Left lung (tissue), 10 donors: ENCODE measurements around the gene LGALS4. TPM values are rescaled to one million over a fixed set of nuclear protein-coding genes. Genes with fewer than 3 reads are reported as not detected.
"Not testable (repeated sequence)": the region's sequence is repeated elsewhere in the genome, so short reads cannot be mapped to it uniquely, and the experiment has no call there.

ENCODE experiments used
- ATAC-seq: fragments of 200-7000 bp; cut with Tn5 transposase; one replicate; pipeline ENCODE4 v1.9.1; 2020; ENCODE audit warnings: moderate library complexity
- DNase-seq, 4 donors: peaks; one replicate each; pipeline ENCODE4 v3.0.0-alpha.2; 2013 to 2020
- H3K27ac ChIP-seq, 2 donors: fragments of 200-600 bp; sonication (generic) in 1 of 2; one replicate each; pipeline versions ENCODE4 v1.5.0 to v1.8.0; 2020 to 2021
- H3K27me3 ChIP-seq, 2 donors: fragments of 200-600 bp; sonication (generic) in 1 of 2; one replicate each; pipeline versions ENCODE4 v1.5.0 to v1.8.0; 2020 to 2021
- H3K36me3 ChIP-seq, 2 donors: fragments of 200-600 bp; sonication (generic) in 1 of 2; one replicate each; pipeline versions ENCODE4 v1.5.0 to v1.8.0; 2020 to 2021
- H3K4me1 ChIP-seq, 2 donors: fragments of 200-600 bp; one replicate each; pipeline ENCODE4 v1.8.0; 2021
- H3K4me3 ChIP-seq, 2 donors: fragments of 200-600 bp; sonication (generic) in 1 of 2; one replicate each; pipeline versions ENCODE4 v1.5.0 to v1.8.0; 2020 to 2021; ENCODE audit warnings: mild to moderate bottlenecking in 1 of 2
- H3K9me3 ChIP-seq, 2 donors: fragments of 200-600 bp; sonication (generic) in 1 of 2; one replicate each; pipeline versions ENCODE4 v1.5.0 to v1.8.0; 2020 to 2021
- CTCF ChIP-seq, 2 donors: fragments of 200-600 bp; sonication (generic) in 1 of 2; IDR thresholded peaks; one replicate each; pipeline versions ENCODE4 v1.5.0 to v1.8.0; 2021; ENCODE audit warnings: antibody characterized with exemption in 2 of 2
- intact Hi-C, 2 donors: fragments of 100-400 bp; cut with DNase I; formaldehyde crosslinking; loops; one replicate each; pipeline versions ENCODE4 v1.11.2 to v1.14.2; 2022
- polyA plus RNA-seq, 6 donors: library from polyadenylated mRNA; unstranded; fragments of 120-200 nt; gene quantifications; one replicate each; pipeline ENCODE4 v1.2.1, GENCODE V29; 2013; ENCODE audit not compliant: insufficient read length in 6 of 6
- total RNA-seq, 2 donors: library from RNA; stranded (reverse); fragmentation: NEBNext Ultra II Directional; extraction: Animal tissue kit (Norgen Biotek cat#: 25700); gene quantifications; one replicate each; pipeline ENCODE4 v1.2.1, GENCODE V29; 2021
- donor health status: DM: no; HTN: yes; CAD: no.
- donor health status: DM: no; HTN: no; CAD: no.

The LGALS4 gene
- total and polyA plus RNA-seq, 8 donors: 0.64 to 3.4 (median 1.8) TPM

- Histone ChIP-seq H3K36me3 (peaks cover 0 to 8% of the 10 kb centered on the region in 2 donors), H3K4me3 (no peak overlapping the region), H3K27ac (peak overlapping the region in 1 of 2 donors; percentile 34), H3K27me3 (no peaks in the 10 kb centered on the region), H3K9me3 (no peaks in the 10 kb centered on the region), H3K4me1 (no peaks in the 10 kb centered on the region)
- ATAC-seq: no peak
- no peak for TF ChIP-seq CTCF (IDR thresholded peaks at IDR 0.05)
- intact Hi-C loops: no loop called here
- DNase-seq: no peak
Observed at GRCh38 chr19:38805180-38805579, 7.6 kb downstream of the LGALS4 start.

- Histone ChIP-seq H3K27ac (no peak overlapping the region), H3K4me3 (no peak overlapping the region), H3K27me3 (no peaks in the 10 kb centered on the region), H3K4me1 (no peaks in the 10 kb centered on the region), H3K36me3 (peaks cover 0 to 8% of the 10 kb centered on the region in 2 donors), H3K9me3 (no peaks in the 10 kb centered on the region)
- DNase-seq (no peak), ATAC-seq (no peak)
- intact Hi-C loops: no loop called here
- no peak for TF ChIP-seq CTCF (IDR thresholded peaks at IDR 0.05)
Observed at GRCh38 chr19:38803543-38803942, 9.2 kb downstream of the LGALS4 start.

GRCh38 chr19:38801359-38802095 is 11.2 kb downstream of the LGALS4 start:
- Histone ChIP-seq H3K27me3 (no peaks in the 10 kb centered on the region), H3K4me3 (no peak overlapping the region), H3K4me1 (no peaks in the 10 kb centered on the region), H3K36me3 (peaks cover 0 to 8% of the 10 kb centered on the region in 2 donors), H3K9me3 (no peaks in the 10 kb centered on the region), H3K27ac (no peak overlapping the region)
- intact Hi-C loops: no loop called here
- ATAC-seq (no peak), DNase-seq (no peak)
- TF ChIP-seq CTCF (IDR thresholded peaks at IDR 0.05): no peak

- peaks cover 0 to 8% of the 10 kb centered on the region in 2 donors for H3K36me3 ChIP-seq
- H3K9me3 ChIP-seq: no peaks in the 10 kb centered on the region
- intact Hi-C loops: no loop called here
- ATAC-seq (no peak), DNase-seq (no peak)
- H3K27ac ChIP-seq: no peak overlapping the region
- H3K4me1 ChIP-seq: no peaks in the 10 kb centered on the region
- H3K27me3 ChIP-seq: no peaks in the 10 kb centered on the region
- H3K4me3 ChIP-seq: no peak overlapping the region
- no peak for TF ChIP-seq CTCF (IDR thresholded peaks at IDR 0.05)
Observed at GRCh38 chr19:38800577-38801347, 12.0 kb downstream of the LGALS4 start.

GRCh38 chr19:38799104-38799503 is 13.6 kb downstream of the LGALS4 start:
- DNase-seq (no peak), ATAC-seq (no peak)
- Histone ChIP-seq H3K36me3 (peaks cover 0 to 8% of the 10 kb centered on the region in 2 donors), H3K27me3 (no peaks in the 10 kb centered on the region), H3K9me3 (no peaks in the 10 kb centered on the region), H3K4me1 (no peaks in the 10 kb centered on the region), H3K27ac (no peak overlapping the region), H3K4me3 (no peak overlapping the region)
- TF ChIP-seq CTCF (IDR thresholded peaks at IDR 0.05): no peak
- intact Hi-C loops: no loop called here

GRCh38 chr19:38797781-38798180 is 15.0 kb downstream of the LGALS4 start:
- H3K9me3 ChIP-seq, H3K4me1 ChIP-seq, DNase-seq, H3K27ac ChIP-seq, H3K4me3 ChIP-seq, intact Hi-C loops, ATAC-seq, H3K36me3 ChIP-seq, H3K27me3 ChIP-seq: not testable (repeated sequence)
